RWPE2 (cell line): ENCODE measurements around the gene GRB14.
A peak's percentile ranks its signal among the peaks of the same experiment; 100 is the strongest.

Source experiments
- ATAC-seq: fragments of 200-7000 bp; cut with Tn5 transposase; 3 replicates; pipeline ENCODE4 v1.9.1; 2021; ENCODE audit warnings: low read depth
- DNase-seq: peaks from one replicate; pipeline ENCODE4 v3.0.0-alpha.2; 2020; ENCODE audit warnings: low spot score
- H3K27ac ChIP-seq: fragments of 450-650 bp; 2 replicates; pipeline ENCODE4 v1.5.1; 2017; ENCODE audit warnings: mild to moderate bottlenecking; ENCODE audit not compliant: poor library complexity, severe bottlenecking
- H3K27me3 ChIP-seq: fragments of 250-450 bp; sonication (Bioruptor Pico); 2 replicates; pipeline ENCODE4 v1.5.1; 2021; ENCODE audit warnings: mild to moderate bottlenecking, moderate library complexity; ENCODE audit not compliant: insufficient read depth, poor library complexity, severe bottlenecking
- H3K36me3 ChIP-seq: fragments of 250-450 bp; sonication (Bioruptor Pico); 2 replicates; pipeline ENCODE4 v1.5.1; 2020; ENCODE audit warnings: low read depth, mild to moderate bottlenecking, moderate library complexity
- H3K4me1 ChIP-seq: fragments of 250-450 bp; sonication (Bioruptor Pico); 2 replicates; pipeline ENCODE4 v1.5.1; 2021; ENCODE audit warnings: mild to moderate bottlenecking, moderate library complexity; ENCODE audit not compliant: insufficient read depth, poor library complexity, severe bottlenecking
- H3K4me3 ChIP-seq: fragments of 250-450 bp; sonication (Bioruptor Pico); 2 replicates; pipeline ENCODE4 v1.5.1; 2021; ENCODE audit warnings: mild to moderate bottlenecking, moderate library complexity; ENCODE audit not compliant: severe bottlenecking
- H3K9me3 ChIP-seq: fragments of 250-450 bp; sonication (Bioruptor Pico); 2 replicates; pipeline ENCODE4 v1.5.1; 2021; ENCODE audit warnings: mild to moderate bottlenecking, moderate library complexity; ENCODE audit not compliant: severe bottlenecking
- CTCF ChIP-seq: fragments of 450-650 bp; IDR thresholded peaks from one replicate; pipeline ENCODE4 v1.5.1; 2017; ENCODE audit warnings: mild to moderate bottlenecking, moderate library complexity; ENCODE audit not compliant: poor library complexity, severe bottlenecking

GRB14 gene

GRCh38 chr2:164561991-164562390, 59.3 kb downstream of the GRB14 start:
- no peaks in the 10 kb centered on the region for H3K4me1 ChIP-seq
- TF ChIP-seq CTCF: no peak
- H3K4me3 ChIP-seq: no peak overlapping the region
- no peaks in the 10 kb centered on the region for H3K27me3 ChIP-seq
- no peaks in the 10 kb centered on the region for H3K9me3 ChIP-seq
- H3K36me3 ChIP-seq: no peaks in the 10 kb centered on the region
- ATAC-seq (no peak), DNase-seq (no peak)
- H3K27ac ChIP-seq: no peak overlapping the region

GRCh38 chr2:164561416-164561815, 59.9 kb downstream of the GRB14 start:
- Histone ChIP-seq H3K36me3 (no peaks in the 10 kb centered on the region), H3K27ac (no peak overlapping the region), H3K9me3 (no peaks in the 10 kb centered on the region), H3K4me1 (no peaks in the 10 kb centered on the region), H3K4me3 (no peak overlapping the region), H3K27me3 (no peaks in the 10 kb centered on the region)
- no peak for TF ChIP-seq CTCF
- ATAC-seq (no peak), DNase-seq (no peak)

- no peaks in the 10 kb centered on the region for H3K4me1 ChIP-seq
- H3K9me3 ChIP-seq: no peaks in the 10 kb centered on the region
- TF ChIP-seq CTCF: no peak
- no peak overlapping the region for H3K4me3 ChIP-seq
- no peaks in the 10 kb centered on the region for H3K27me3 ChIP-seq
- DNase-seq: no peak
- ATAC-seq: no peak
- H3K27ac ChIP-seq: no peak overlapping the region
- H3K36me3 ChIP-seq: no peaks in the 10 kb centered on the region
Measured at GRCh38 chr2:164560902-164561301, 60.4 kb downstream of the GRB14 start.

DNA sequence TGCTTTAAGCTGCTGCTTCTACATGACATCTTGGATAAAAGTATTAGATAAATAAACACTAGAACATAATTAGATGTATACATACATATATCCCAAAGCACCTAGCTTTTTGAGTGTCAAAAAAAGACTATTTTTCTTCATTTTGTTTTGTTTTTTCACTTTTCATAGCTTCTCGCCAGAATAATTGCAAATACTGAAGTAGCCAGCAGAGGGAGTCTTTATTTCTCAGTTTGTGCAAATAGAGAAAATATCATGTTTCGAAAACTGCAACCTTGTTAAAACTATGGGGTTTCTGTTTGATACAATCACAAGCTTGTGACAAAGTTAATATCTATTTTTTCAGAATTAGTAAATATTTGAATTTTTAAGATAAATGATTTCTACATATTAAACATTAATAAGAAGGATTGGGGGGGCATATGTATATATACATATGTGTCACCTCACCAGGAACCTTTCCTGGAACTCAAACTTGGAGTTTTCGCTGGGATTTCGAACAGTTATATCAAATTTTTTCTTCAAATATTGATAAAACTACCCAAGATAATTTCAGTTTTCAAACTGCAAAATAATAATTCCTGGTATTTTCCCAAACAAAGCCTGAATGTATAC, 61.0 kb downstream of the GRB14 start:
- Histone ChIP-seq H3K4me1 (no peaks in the 10 kb centered on the region), H3K4me3 (no peak overlapping the region), H3K36me3 (no peaks in the 10 kb centered on the region), H3K27me3 (no peaks in the 10 kb centered on the region), H3K9me3 (no peaks in the 10 kb centered on the region), H3K27ac (no peak overlapping the region)
- peak; percentile 88 for TF ChIP-seq CTCF
- ATAC-seq: no peak
- no peak for DNase-seq

DNA sequence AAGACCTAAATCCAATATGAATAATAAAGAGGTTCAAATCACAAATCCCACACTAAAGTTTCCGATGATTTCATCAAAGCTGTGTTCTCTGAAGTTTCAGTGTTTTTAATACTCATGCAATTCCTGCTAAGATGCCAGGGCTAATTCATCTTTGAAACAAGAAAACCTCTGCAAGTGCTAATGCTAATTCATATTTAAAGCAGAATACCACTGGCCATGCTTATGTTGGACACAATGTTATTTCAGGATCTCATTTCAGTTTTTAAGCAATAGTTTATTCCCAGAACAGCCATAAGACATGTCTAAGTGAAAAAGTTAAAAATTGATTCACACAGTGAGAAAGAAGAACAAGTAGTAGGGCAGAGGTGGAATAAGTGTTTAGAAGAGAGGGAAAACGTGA, 62.8 kb downstream of the GRB14 start:
- ATAC-seq (no peak), DNase-seq (no peak)
- no peaks in the 10 kb centered on the region for H3K9me3 ChIP-seq
- H3K4me1 ChIP-seq: no peaks in the 10 kb centered on the region
- TF ChIP-seq CTCF: no peak
- no peak overlapping the region for H3K27ac ChIP-seq
- no peaks in the 10 kb centered on the region for H3K36me3 ChIP-seq
- H3K27me3 ChIP-seq: no peaks in the 10 kb centered on the region
- no peak overlapping the region for H3K4me3 ChIP-seq
